HG03175 (cell line): ENCODE data around the gene SURF1.
A peak's percentile ranks its signal among the peaks of the same experiment; 100 is the strongest.
"Not testable (repeated sequence)": the region's sequence is repeated elsewhere in the genome, so short reads cannot be mapped to it uniquely, and the experiment has no call there.

Experiments used
- ATAC-seq: cut with Tn5 transposase; IDR thresholded peaks from one replicate; pipeline ENCODE4 v1.9.1; 2021; ENCODE audit warnings: mild to moderate bottlenecking, moderate library complexity; ENCODE audit not compliant: unreplicated experiment

The SURF1 gene

GRCh38 chr9:133356391-133357091 is at the start of gene SURF1, which contains the start of gene SURF2:
Gene SURF1 (minus strand): TSS chr9:133356487. CDS start chr9:133356453, 34 bp downstream.
Gene SURF2 (plus strand): TSS chr9:133356550. CDS start chr9:133356593, 43 bp downstream.
- peak; percentile 77 for ATAC-seq

GRCh38 chr9:133405508-133406438 is 49.5 kb upstream of the SURF1 start:
- no peak for ATAC-seq

- no peak for ATAC-seq
Observed at GRCh38 chr9:133404454-133405002, 48.2 kb upstream of the SURF1 start.

GRCh38 chr9:133403766-133404453 is 47.6 kb upstream of the SURF1 start:
- no peak for ATAC-seq

GRCh38 chr9:133402689-133403088 is 46.4 kb upstream of the SURF1 start:
- ATAC-seq = no peak

GRCh38 chr9:133401588-133401987 is 45.3 kb upstream of the SURF1 start:
- ATAC-seq = no peak

- no peak for ATAC-seq
Observed at GRCh38 chr9:133400292-133400691, 44.0 kb upstream of the SURF1 start.

GRCh38 chr9:133397895-133398294 is 41.6 kb upstream of the SURF1 start:
- ATAC-seq = no peak

GRCh38 chr9:133397370-133397769 is 41.1 kb upstream of the SURF1 start:
- ATAC-seq = no peak

- ATAC-seq = no peak
Observed at GRCh38 chr9:133396952-133397351, 40.7 kb upstream of the SURF1 start.

GRCh38 chr9:133394687-133395271 is 38.5 kb upstream of the SURF1 start:
- no peak for ATAC-seq

- no peak for ATAC-seq
Observed at GRCh38 chr9:133393399-133393798, 37.1 kb upstream of the SURF1 start.

- ATAC-seq = not testable (repeated sequence)
Observed at GRCh38 chr9:133392308-133392707, 36.0 kb upstream of the SURF1 start.

- not testable (repeated sequence) for ATAC-seq
Observed at GRCh38 chr9:133391449-133391848, 35.2 kb upstream of the SURF1 start.

- no peak for ATAC-seq
Observed at GRCh38 chr9:133390713-133391112, 34.4 kb upstream of the SURF1 start.

GRCh38 chr9:133389562-133389961 is 33.3 kb upstream of the SURF1 start:
- ATAC-seq = no peak

GRCh38 chr9:133389025-133389557 is 32.8 kb upstream of the SURF1 start:
- no peak for ATAC-seq

GRCh38 chr9:133387680-133388079 is 31.4 kb upstream of the SURF1 start:
- ATAC-seq = no peak

- no peak for ATAC-seq
Observed at GRCh38 chr9:133386338-133386737, 30.1 kb upstream of the SURF1 start.

GRCh38 chr9:133385452-133385851 is 29.2 kb upstream of the SURF1 start:
- no peak for ATAC-seq
